22Rv1 (cell line): ENCODE measurements around the gene FARS2.

Source experiments
- H3K27ac ChIP-seq: fragments of 450-650 bp; 2 replicates; pipeline ENCODE4 v1.5.1; 2017
- CTCF ChIP-seq: fragments of 450-650 bp; IDR thresholded peaks from 2 replicates; pipeline ENCODE4 v1.5.1; 2017; ENCODE audit warnings: mild to moderate bottlenecking
- ZFX ChIP-seq: fragments of 450-650 bp; IDR thresholded peaks from 2 replicates; pipeline ENCODE4 v1.6.1; 2017; ENCODE audit warnings: antibody characterized with exemption, borderline replicate concordance

FARS2 gene

DNA sequence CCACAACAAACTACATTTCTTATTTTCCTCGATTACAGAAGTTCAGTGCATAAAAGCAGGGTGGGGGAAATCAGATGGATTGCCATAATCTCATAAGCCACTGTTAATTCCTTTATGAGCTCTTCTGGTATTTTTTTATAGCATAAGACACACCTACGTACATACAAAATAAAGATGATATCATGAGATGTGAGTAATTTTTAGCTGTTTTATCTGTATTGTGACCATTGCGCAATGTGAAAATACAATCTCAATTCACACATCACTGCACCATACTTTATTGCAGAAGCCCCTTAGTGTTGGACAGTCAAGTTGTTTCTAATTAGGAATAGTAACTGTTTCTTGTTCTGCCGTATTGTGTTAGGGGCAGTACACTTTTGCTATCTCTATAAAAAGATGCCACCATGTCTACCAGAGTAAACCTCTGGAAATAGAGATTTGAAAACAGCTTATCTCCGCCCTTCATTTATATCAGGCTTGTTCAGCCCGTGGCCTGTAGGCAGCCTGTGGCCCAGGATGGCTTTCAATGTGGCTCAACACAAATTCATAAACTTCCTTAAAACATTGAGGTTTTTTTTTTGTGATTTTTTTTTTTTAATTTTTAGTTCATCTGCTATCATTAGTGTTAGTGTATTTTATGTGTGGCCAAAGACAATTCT lies 90.4 kb downstream of the FARS2 start:
- TF ChIP-seq ZFX (no peak), CTCF (no peak)
- no peak overlapping the region for H3K27ac ChIP-seq

- H3K27ac ChIP-seq, result no peak overlapping the region
- TF ChIP-seq CTCF (no peak), ZFX (no peak)
Measured at GRCh38 chr6:5353971-5354370, 92.7 kb downstream of the FARS2 start.

GRCh38 chr6:5357486-5357885 lies 96.2 kb downstream of the FARS2 start:
- H3K27ac ChIP-seq, result no peak overlapping the region
- TF ChIP-seq ZFX, result no peak
- TF ChIP-seq CTCF, result no peak

GRCh38 chr6:5359417-5359816 lies 98.1 kb downstream of the FARS2 start:
- H3K27ac ChIP-seq, result no peak overlapping the region
- TF ChIP-seq ZFX, result no peak
- no peak for TF ChIP-seq CTCF

- no peak overlapping the region for H3K27ac ChIP-seq
- TF ChIP-seq CTCF (no peak), ZFX (no peak)
Measured at GRCh38 chr6:5361396-5361795, 100.1 kb downstream of the FARS2 start.

GRCh38 chr6:5365436-5366195 lies 104.3 kb downstream of the FARS2 start:
- no peak overlapping the region for H3K27ac ChIP-seq
- TF ChIP-seq ZFX, result no peak
- TF ChIP-seq CTCF, result no peak

- H3K27ac ChIP-seq, result no peak overlapping the region
- TF ChIP-seq ZFX (no peak), CTCF (no peak)
Measured at GRCh38 chr6:5366941-5367340, 105.6 kb downstream of the FARS2 start.
